T-helper 1 cell treated with Interleukin-12 subunit alpha and Interleukin-12 subunit beta and Interleukin-4 antibody, amounts not matched to agents 30 μg/mL and 1 μg/mL, for 36 hours (primary cell): Measurements from ENCODE around the gene B4GALNT1.

Experiments used
- H3K27ac Mint-ChIP-seq: one replicate; pipeline ENCODE4 v1.8.0; 2021; ENCODE audit warnings: mild to moderate bottlenecking, mixed read lengths
- H3K27me3 Mint-ChIP-seq: one replicate; pipeline ENCODE4 v1.8.0; 2021; ENCODE audit warnings: low read depth, mixed read lengths
- H3K36me3 Mint-ChIP-seq: one replicate; pipeline ENCODE4 v1.8.0; 2021; ENCODE audit warnings: low read depth, mixed read lengths
- H3K4me1 Mint-ChIP-seq: one replicate; pipeline ENCODE4 v1.8.0; 2021; ENCODE audit warnings: low read depth, mixed read lengths
- H3K4me3 Mint-ChIP-seq: one replicate; pipeline ENCODE4 v1.8.0; 2021; ENCODE audit warnings: mild to moderate bottlenecking, moderate library complexity, mixed read lengths
- H3K9me3 Mint-ChIP-seq: one replicate; pipeline ENCODE4 v1.8.0; 2021; ENCODE audit warnings: mixed read lengths

The B4GALNT1 gene

GRCh38 chr12:57610554-57611107 lies 22.4 kb downstream of the B4GALNT1 start:
- peaks cover 50% of the 10 kb centered on the region for H3K27me3 Mint-ChIP-seq
- H3K36me3 Mint-ChIP-seq, result peaks cover 7% of the 10 kb centered on the region
- peaks cover 8% of the 10 kb centered on the region for H3K4me1 Mint-ChIP-seq
- no peaks in the 10 kb centered on the region for H3K9me3 Mint-ChIP-seq
- peak overlapping the region; percentile 79 for H3K4me3 Mint-ChIP-seq
- no peak overlapping the region for H3K27ac Mint-ChIP-seq

GRCh38 chr12:57609781-57610553 lies 23.0 kb downstream of the B4GALNT1 start:
- peaks cover 13% of the 10 kb centered on the region for H3K4me1 Mint-ChIP-seq
- peaks cover 45% of the 10 kb centered on the region for H3K27me3 Mint-ChIP-seq
- H3K9me3 Mint-ChIP-seq, result no peaks in the 10 kb centered on the region
- H3K27ac Mint-ChIP-seq, result no peak overlapping the region
- peaks cover 7% of the 10 kb centered on the region for H3K36me3 Mint-ChIP-seq
- peak overlapping the region; percentile 79 for H3K4me3 Mint-ChIP-seq

GRCh38 chr12:57609101-57609780 lies 23.8 kb downstream of the B4GALNT1 start:
- peaks cover 38% of the 10 kb centered on the region for H3K27me3 Mint-ChIP-seq
- H3K4me3 Mint-ChIP-seq, result no peak overlapping the region
- no peak overlapping the region for H3K27ac Mint-ChIP-seq
- H3K4me1 Mint-ChIP-seq, result peaks cover 13% of the 10 kb centered on the region
- H3K36me3 Mint-ChIP-seq, result peaks cover 7% of the 10 kb centered on the region
- no peaks in the 10 kb centered on the region for H3K9me3 Mint-ChIP-seq

- H3K9me3 Mint-ChIP-seq, result no peaks in the 10 kb centered on the region
- no peak overlapping the region for H3K27ac Mint-ChIP-seq
- peaks cover 18% of the 10 kb centered on the region for H3K4me1 Mint-ChIP-seq
- H3K27me3 Mint-ChIP-seq, result peaks cover 27% of the 10 kb centered on the region
- H3K4me3 Mint-ChIP-seq, result no peak overlapping the region
- peaks cover 7% of the 10 kb centered on the region for H3K36me3 Mint-ChIP-seq
Measured at GRCh38 chr12:57607958-57608663, 24.9 kb downstream of the B4GALNT1 start.

GRCh38 chr12:57606821-57607220 lies 26.2 kb downstream of the B4GALNT1 start:
- Mint-ChIP-seq H3K4me1 (peaks cover 16% of the 10 kb centered on the region), H3K27ac (no peak overlapping the region), H3K9me3 (no peaks in the 10 kb centered on the region), H3K27me3 (peaks cover 14% of the 10 kb centered on the region), H3K4me3 (no peak overlapping the region), H3K36me3 (peaks cover 16% of the 10 kb centered on the region)

GRCh38 chr12:57606399-57606798 lies 26.6 kb downstream of the B4GALNT1 start:
- Mint-ChIP-seq H3K36me3 (peaks cover 20% of the 10 kb centered on the region), H3K27me3 (peaks cover 13% of the 10 kb centered on the region), H3K27ac (no peak overlapping the region), H3K4me3 (no peak overlapping the region), H3K9me3 (no peaks in the 10 kb centered on the region), H3K4me1 (peaks cover 16% of the 10 kb centered on the region)

GRCh38 chr12:57605811-57606311 lies 27.1 kb downstream of the B4GALNT1 start:
- Mint-ChIP-seq H3K27ac (no peak overlapping the region), H3K9me3 (no peaks in the 10 kb centered on the region), H3K4me1 (peaks cover 16% of the 10 kb centered on the region), H3K27me3 (peaks cover 11% of the 10 kb centered on the region), H3K4me3 (peak overlapping the region; percentile 80), H3K36me3 (peaks cover 26% of the 10 kb centered on the region)

GRCh38 chr12:57604992-57605810 lies 27.8 kb downstream of the B4GALNT1 start:
- peaks cover 4% of the 10 kb centered on the region for H3K27me3 Mint-ChIP-seq
- peaks cover 14% of the 10 kb centered on the region for H3K4me1 Mint-ChIP-seq
- peaks cover 32% of the 10 kb centered on the region for H3K36me3 Mint-ChIP-seq
- H3K4me3 Mint-ChIP-seq, result peak overlapping the region; percentile 80
- no peaks in the 10 kb centered on the region for H3K9me3 Mint-ChIP-seq
- peak overlapping the region; percentile 72 for H3K27ac Mint-ChIP-seq

GRCh38 chr12:57604454-57604991 lies 28.5 kb downstream of the B4GALNT1 start, which contains the start of gene DTX3:
TSS of gene DTX3 (plus strand) at chr12:57604824. CDS start at chr12:57606518, 1,694 bp downstream.
- Mint-ChIP-seq H3K4me1 (peaks cover 14% of the 10 kb centered on the region), H3K36me3 (peaks cover 35% of the 10 kb centered on the region), H3K27ac (peak within 1 kb of the TSS; percentile 89), H3K27me3 (peaks cover 4% of the 10 kb centered on the region), H3K9me3 (no peaks in the 10 kb centered on the region), H3K4me3 (peak within 1 kb of the TSS; percentile 84)

- Mint-ChIP-seq H3K9me3 (no peaks in the 10 kb centered on the region), H3K27me3 (peaks cover 4% of the 10 kb centered on the region), H3K36me3 (peaks cover 40% of the 10 kb centered on the region), H3K27ac (peak overlapping the region; percentile 89), H3K4me1 (peaks cover 14% of the 10 kb centered on the region), H3K4me3 (peak overlapping the region; percentile 84)
Measured at GRCh38 chr12:57603815-57604453, 29.1 kb downstream of the B4GALNT1 start.

GRCh38 chr12:57603324-57603723 lies 29.7 kb downstream of the B4GALNT1 start:
- Mint-ChIP-seq H3K36me3 (peaks cover 40% of the 10 kb centered on the region), H3K27me3 (peaks cover 4% of the 10 kb centered on the region), H3K27ac (no peak overlapping the region), H3K4me3 (peak overlapping the region; percentile 84), H3K4me1 (peaks cover 14% of the 10 kb centered on the region), H3K9me3 (no peaks in the 10 kb centered on the region)

- Mint-ChIP-seq H3K27me3 (peaks cover 4% of the 10 kb centered on the region), H3K4me1 (peaks cover 14% of the 10 kb centered on the region), H3K9me3 (no peaks in the 10 kb centered on the region), H3K36me3 (peaks cover 42% of the 10 kb centered on the region), H3K27ac (no peak overlapping the region), H3K4me3 (no peak overlapping the region)
Measured at GRCh38 chr12:57602544-57602943, 30.5 kb downstream of the B4GALNT1 start.

GRCh38 chr12:57600395-57600794 lies 32.6 kb downstream of the B4GALNT1 start:
- H3K9me3 Mint-ChIP-seq, result no peaks in the 10 kb centered on the region

More at GRCh38 chr12:57600395-57600794, 32.6 kb downstream of the B4GALNT1 start:
- Mint-ChIP-seq H3K36me3 (peaks cover 52% of the 10 kb centered on the region), H3K27ac (no peak overlapping the region), H3K27me3 (no peaks in the 10 kb centered on the region), H3K4me1 (peaks cover 9% of the 10 kb centered on the region), H3K4me3 (no peak overlapping the region)
